ENCODE results near the gene TRIM40.

DNA sequence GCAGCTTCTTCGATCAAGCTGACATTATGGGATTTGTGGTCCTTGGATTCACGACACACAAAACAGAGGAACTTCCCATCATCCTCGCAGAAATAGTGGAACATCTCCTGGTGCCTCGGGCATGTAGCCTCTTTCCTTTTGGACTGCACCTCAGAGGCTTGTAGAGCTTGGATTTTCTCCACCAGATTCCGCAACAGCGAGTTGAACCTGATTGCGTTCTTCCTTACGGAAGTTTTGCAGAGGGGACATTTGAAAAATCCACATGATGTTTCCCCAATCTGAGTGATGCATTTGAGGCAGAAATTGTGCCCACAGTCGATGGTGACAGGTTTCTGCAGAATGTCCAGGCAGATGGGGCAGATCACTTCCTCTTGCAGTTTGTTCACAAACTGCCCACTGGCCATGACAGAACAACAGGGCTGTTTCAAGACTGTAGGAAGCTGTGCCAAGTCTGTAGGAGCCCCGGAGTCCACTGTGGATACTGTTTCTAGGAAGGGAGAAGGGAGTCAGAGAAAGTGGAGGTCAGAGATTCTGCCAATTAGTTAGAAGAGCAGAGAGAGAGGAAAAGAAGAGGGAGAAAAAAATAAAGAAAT, 23.4 kb upstream of the TRIM40 start:
- TF ChIP-seq, protein P1, sequence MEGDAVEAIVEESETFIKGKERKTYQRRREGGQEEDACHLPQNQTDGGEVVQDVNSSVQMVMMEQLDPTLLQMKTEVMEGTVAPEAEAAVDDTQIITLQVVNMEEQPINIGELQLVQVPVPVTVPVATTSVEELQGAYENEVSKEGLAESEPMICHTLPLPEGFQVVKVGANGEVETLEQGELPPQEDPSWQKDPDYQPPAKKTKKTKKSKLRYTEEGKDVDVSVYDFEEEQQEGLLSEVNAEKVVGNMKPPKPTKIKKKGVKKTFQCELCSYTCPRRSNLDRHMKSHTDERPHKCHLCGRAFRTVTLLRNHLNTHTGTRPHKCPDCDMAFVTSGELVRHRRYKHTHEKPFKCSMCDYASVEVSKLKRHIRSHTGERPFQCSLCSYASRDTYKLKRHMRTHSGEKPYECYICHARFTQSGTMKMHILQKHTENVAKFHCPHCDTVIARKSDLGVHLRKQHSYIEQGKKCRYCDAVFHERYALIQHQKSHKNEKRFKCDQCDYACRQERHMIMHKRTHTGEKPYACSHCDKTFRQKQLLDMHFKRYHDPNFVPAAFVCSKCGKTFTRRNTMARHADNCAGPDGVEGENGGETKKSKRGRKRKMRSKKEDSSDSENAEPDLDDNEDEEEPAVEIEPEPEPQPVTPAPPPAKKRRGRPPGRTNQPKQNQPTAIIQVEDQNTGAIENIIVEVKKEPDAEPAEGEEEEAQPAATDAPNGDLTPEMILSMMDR (IDR thresholded peaks at IDR 0.05; ENCODE audit: poor library complexity), result no peak
- TF ChIP-seq EZH2 (IDR thresholded peaks at IDR 0.05; ENCODE audit: borderline replicate concordance), result no peak
